GM12891 (cell line): ENCODE results near the gene C1RL.

ENCODE experiments used
- POLR2A ChIP-seq: IDR thresholded peaks from 2 replicates; pipeline ENCODE4 v1.6.1; 2011; ENCODE audit warnings: low read depth, low read length, control low read depth
- POLR2AphosphoS5 ChIP-seq: IDR thresholded peaks from 2 replicates; pipeline ENCODE4 v1.6.1; 2011; ENCODE audit warnings: low read depth, low read length, control low read depth
- SPI1 ChIP-seq: IDR thresholded peaks from 2 replicates; pipeline ENCODE4 v1.6.1; 2011; ENCODE audit warnings: low read depth, low read length, control low read depth
- TAF1 ChIP-seq: IDR thresholded peaks from 2 replicates; pipeline ENCODE4 v1.6.1; 2011; ENCODE audit warnings: low read depth, low read length, control low read depth

- TF ChIP-seq TAF1 (no peak), POLR2AphosphoS5 (no peak), POLR2A (no peak), SPI1 (no peak)
Measured at GRCh38 chr12:7112041-7112440, 3.0 kb upstream of the C1RL start.
